ENCODE measurements around the gene TSSC4.

The TSSC4 gene

GRCh38 chr11:2402106-2402505 is 1.6 kb downstream of the TSSC4 start:
- DNase-seq = no peak

GRCh38 chr11:2402890-2403645 is 2.5 kb downstream of the TSSC4 start:
- DNase-seq = no peak

- DNase-seq = no peak
These were observed 4.2 kb downstream of the TSSC4 start for GRCh38 chr11:2404735-2405196.

- DNase-seq = no peak
These were observed 5.9 kb downstream of the TSSC4 start for GRCh38 chr11:2406451-2406850.

GRCh38 chr11:2406878-2407410 is 6.4 kb downstream of the TSSC4 start:
- no peak for DNase-seq

GRCh38 chr11:2408671-2409070 is 8.1 kb downstream of the TSSC4 start:
- DNase-seq = no peak

GRCh38 chr11:2409126-2409525 is 8.6 kb downstream of the TSSC4 start:
- no peak for DNase-seq

- DNase-seq = no peak
These were observed 9.3 kb downstream of the TSSC4 start for GRCh38 chr11:2409611-2410468.

GRCh38 chr11:2410616-2411015 is 10.1 kb downstream of the TSSC4 start:
- DNase-seq = no peak

GRCh38 chr11:2411446-2412305 is 11.1 kb downstream of the TSSC4 start:
- DNase-seq = no peak

- no peak for DNase-seq
These were observed 11.8 kb downstream of the TSSC4 start for GRCh38 chr11:2412323-2412722.

GRCh38 chr11:2413742-2414579 is 13.4 kb downstream of the TSSC4 start:
- no peak for DNase-seq

- DNase-seq = no peak
These were observed 14.1 kb downstream of the TSSC4 start for GRCh38 chr11:2414616-2415015.

GRCh38 chr11:2415171-2415570 is 14.6 kb downstream of the TSSC4 start:
- DNase-seq = no peak

- DNase-seq = no peak
These were observed 15.2 kb downstream of the TSSC4 start for GRCh38 chr11:2415601-2416380.

GRCh38 chr11:2416765-2417164 is 16.2 kb downstream of the TSSC4 start:
- no peak for DNase-seq

GRCh38 chr11:2417856-2418692 is 17.5 kb downstream of the TSSC4 start:
- DNase-seq = no peak

GRCh38 chr11:2418693-2419360 is 18.3 kb downstream of the TSSC4 start:
- no peak for DNase-seq
